ENCODE measurements around the gene ZNF563.
"Not testable (repeated sequence)": the region's sequence is repeated elsewhere in the genome, so short reads cannot be mapped to it uniquely, and the experiment has no call there.

Gene ZNF563

GRCh38 chr19:12314553-12314952, 18.9 kb downstream of the ZNF563 start:
- Histone ChIP-seq H3K4me3 (ENCODE audit: low read length, poor library complexity, severe bottlenecking) (no peak overlapping the region), H3K27me3 (ENCODE audit: insufficient read depth, low read length, poor library complexity, severe bottlenecking) (no peaks in the 10 kb centered on the region), H3K79me2 (ENCODE audit: insufficient read depth, low read length) (no peaks in the 10 kb centered on the region), H3F3A (ENCODE audit: low read depth) (no peaks in the 10 kb centered on the region), H3K36me3 (ENCODE audit: insufficient read depth, low read length) (no peaks in the 10 kb centered on the region), H3K9ac (ENCODE audit: low read depth, low read length, poor library complexity, severe bottlenecking) (no peak overlapping the region), H3K9me3 (ENCODE audit: insufficient read depth, low read depth, low read length) (peaks cover 6% of the 10 kb centered on the region; the same call in 1 of the 2 replicates), H2AFZ (ENCODE audit: low read length) (no peak overlapping the region), H3K9me2 (replicated peaks; ENCODE audit: low read depth, low read length) (no peaks in the 10 kb centered on the region), H4K20me1 (ENCODE audit: insufficient read depth, low read length, poor library complexity, severe bottlenecking) (no peaks in the 10 kb centered on the region), H3K4me1 (ENCODE audit: insufficient read depth, low read length, poor library complexity, severe bottlenecking) (no peaks in the 10 kb centered on the region), H3K4me2 (ENCODE audit: low read depth, low read length, poor library complexity, severe bottlenecking) (no peak overlapping the region)
- no peak for TF ChIP-seq CTCF (conservative IDR thresholded peaks at IDR 0.05; ENCODE audit: low read length)

- not testable (repeated sequence) for H3K9me3 ChIP-seq (ENCODE audit: insufficient read depth, low read depth, low read length); H3K36me3 ChIP-seq (ENCODE audit: insufficient read depth, low read length); H3K79me2 ChIP-seq (ENCODE audit: insufficient read depth, low read length); H3K9ac ChIP-seq (ENCODE audit: low read depth, low read length, poor library complexity, severe bottlenecking); H3K4me2 ChIP-seq (ENCODE audit: low read depth, low read length, poor library complexity, severe bottlenecking); H2AFZ ChIP-seq (ENCODE audit: low read length); H3K9me2 ChIP-seq (replicated peaks; ENCODE audit: low read depth, low read length); H4K20me1 ChIP-seq (ENCODE audit: insufficient read depth, low read length, poor library complexity, severe bottlenecking); H3K4me1 ChIP-seq (ENCODE audit: insufficient read depth, low read length, poor library complexity, severe bottlenecking); H3K27me3 ChIP-seq (ENCODE audit: insufficient read depth, low read length, poor library complexity, severe bottlenecking); H3K4me3 ChIP-seq (ENCODE audit: low read length, poor library complexity, severe bottlenecking); H3F3A ChIP-seq (ENCODE audit: low read depth)
Observed at GRCh38 chr19:12308891-12309290, 24.5 kb downstream of the ZNF563 start.

GRCh38 chr19:12295191-12295590, 38.2 kb downstream of the ZNF563 start:
- no peak for TF ChIP-seq EZH2phosphoT487 (IDR thresholded peaks at IDR 0.05; ENCODE audit: borderline replicate concordance)
- no peak for TF ChIP-seq CTCF (conservative IDR thresholded peaks at IDR 0.05; ENCODE audit: low read length)
- Histone ChIP-seq H3K9ac (ENCODE audit: low read depth, low read length, poor library complexity, severe bottlenecking) (peak overlapping the region; percentile 94), H3K79me2 (ENCODE audit: insufficient read depth, low read length) (peaks cover 40% of the 10 kb centered on the region), H3K9me3 (ENCODE audit: insufficient read depth, low read depth, low read length) (no peaks in the 10 kb centered on the region), H3K27me3 (ENCODE audit: insufficient read depth, low read length, poor library complexity, severe bottlenecking) (peaks cover 5% of the 10 kb centered on the region), H3F3A (ENCODE audit: low read depth) (peaks cover 3% of the 10 kb centered on the region), H3K4me1 (ENCODE audit: insufficient read depth, low read length, poor library complexity, severe bottlenecking) (peaks cover 24% of the 10 kb centered on the region), H2AFZ (ENCODE audit: low read length) (peak overlapping the region; percentile 75; the same call in 1 of the 2 replicates), H3K4me2 (ENCODE audit: low read depth, low read length, poor library complexity, severe bottlenecking) (peak overlapping the region; percentile 74), H3K9me2 (replicated peaks; ENCODE audit: low read depth, low read length) (no peaks in the 10 kb centered on the region), H3K4me3 (ENCODE audit: low read length, poor library complexity, severe bottlenecking) (peak overlapping the region; percentile 91), H4K20me1 (ENCODE audit: insufficient read depth, low read length, poor library complexity, severe bottlenecking) (peaks cover 28% of the 10 kb centered on the region), H3K36me3 (ENCODE audit: insufficient read depth, low read length) (no peaks in the 10 kb centered on the region)
